ENCODE measurements around the gene MIA.
"Not testable (repeated sequence)": the region's sequence is repeated elsewhere in the genome, so short reads cannot be mapped to it uniquely, and the experiment has no call there.

The MIA gene

GRCh38 chr19:40825460-40826095 is 50.3 kb downstream of the MIA start:
- not testable (repeated sequence) for DNase-seq

GRCh38 chr19:40826312-40826698 is 51.0 kb downstream of the MIA start:
- not testable (repeated sequence) for DNase-seq

GRCh38 chr19:40826699-40827385 is 51.5 kb downstream of the MIA start:
- DNase-seq: not testable (repeated sequence)
